Amniotic stem cell (primary cell): ENCODE results near the gene ERBIN.
"Not testable (repeated sequence)": the region's sequence is repeated elsewhere in the genome, so short reads cannot be mapped to it uniquely, and the experiment has no call there.

Experiments
- DNase-seq: peaks from one replicate; lab custom pipeline; 2025; lab: John Stamatoyannopoulos, UW

ERBIN gene

GRCh38 chr5:65957703-65958102, 31.3 kb downstream of the ERBIN start:
- not testable (repeated sequence) for DNase-seq

- no peak for DNase-seq
Measured at GRCh38 chr5:65961633-65962032, 35.3 kb downstream of the ERBIN start.

GRCh38 chr5:65967288-65968066, 41.1 kb downstream of the ERBIN start:
- no peak for DNase-seq

GRCh38 chr5:65969539-65970393, 43.4 kb downstream of the ERBIN start:
- DNase-seq: no peak

GRCh38 chr5:65970481-65971367, 44.3 kb downstream of the ERBIN start:
- no peak for DNase-seq

- no peak for DNase-seq
Measured at GRCh38 chr5:65971643-65972042, 45.3 kb downstream of the ERBIN start.

GRCh38 chr5:65972896-65973295, 46.5 kb downstream of the ERBIN start:
- not testable (repeated sequence) for DNase-seq

- DNase-seq: no peak
Measured at GRCh38 chr5:65978251-65978650, 51.9 kb downstream of the ERBIN start.

GRCh38 chr5:65981548-65981947, 55.2 kb downstream of the ERBIN start:
- DNase-seq: no peak

GRCh38 chr5:65981969-65982619, 55.7 kb downstream of the ERBIN start:
- DNase-seq: no peak

GRCh38 chr5:65982635-65983034, 56.3 kb downstream of the ERBIN start:
- no peak for DNase-seq

- no peak for DNase-seq
Measured at GRCh38 chr5:65984098-65984885, 57.9 kb downstream of the ERBIN start.

- peak; percentile 37 for DNase-seq
Measured at GRCh38 chr5:65986050-65986451, 59.7 kb downstream of the ERBIN start.

GRCh38 chr5:65986796-65987195, 60.4 kb downstream of the ERBIN start:
- DNase-seq: no peak

- no peak for DNase-seq
Measured at GRCh38 chr5:65987982-65988381, 61.6 kb downstream of the ERBIN start.

- no peak for DNase-seq
Measured at GRCh38 chr5:65989158-65989557, 62.8 kb downstream of the ERBIN start.

GRCh38 chr5:65992630-65993029, 66.3 kb downstream of the ERBIN start:
- DNase-seq: no peak

GRCh38 chr5:65994117-65994786, 67.9 kb downstream of the ERBIN start:
- DNase-seq: no peak

- DNase-seq: no peak
Measured at GRCh38 chr5:65999061-65999723, 72.8 kb downstream of the ERBIN start.

- no peak for DNase-seq
Measured at GRCh38 chr5:66001952-66002351, 75.6 kb downstream of the ERBIN start.
